Right kidney (tissue), 9 donors: ENCODE data around the gene SPINT4.
"Not testable (repeated sequence)": the region's sequence is repeated elsewhere in the genome, so short reads cannot be mapped to it uniquely, and the experiment has no call there.

ENCODE experiments used
- DNase-seq: peaks from one replicate; pipeline ENCODE4 v3.0.0-alpha.2; 2016
- long read RNA-seq, 8 donors: transcript quantifications; one replicate each; lab custom pipeline, GENCODE V29; 2026

SPINT4 gene
- long read RNA-seq, donor 1, result 0 reads
- long read RNA-seq, donor 2, result 0 reads
- long read RNA-seq, donor 3, result 0 reads
- long read RNA-seq, donor 4, result 0 reads
- long read RNA-seq, donor 5, result 0 reads
- long read RNA-seq, donor 6, result 0 reads
- long read RNA-seq, donor 7, result 0 reads
- long read RNA-seq, donor 8, result 0 reads

DNA sequence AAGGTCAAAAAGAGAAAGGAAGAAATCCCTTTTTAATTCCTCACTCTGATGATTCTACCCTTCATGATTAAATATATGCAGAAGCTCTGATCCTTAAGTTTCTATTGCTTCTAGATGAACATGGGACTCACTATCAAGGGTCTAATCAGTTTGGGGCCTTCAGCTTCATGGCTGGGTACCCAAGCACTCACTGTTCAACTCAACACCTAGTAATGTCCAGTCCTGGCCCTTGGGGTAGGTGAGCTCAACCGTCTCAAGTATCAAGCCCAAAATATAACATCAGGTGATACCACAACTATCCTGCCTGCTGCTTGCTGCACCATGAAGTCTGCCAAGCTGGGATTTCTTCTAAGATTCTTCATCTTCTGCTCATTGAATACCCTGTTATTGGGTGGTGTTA lies at the start of gene SPINT4:
Gene SPINT4 (plus strand): TSS at position 301 of the 400 bp plus-strand sequence. CDS start 21 bp downstream, at position 322.
- DNase-seq, result no peak

DNA sequence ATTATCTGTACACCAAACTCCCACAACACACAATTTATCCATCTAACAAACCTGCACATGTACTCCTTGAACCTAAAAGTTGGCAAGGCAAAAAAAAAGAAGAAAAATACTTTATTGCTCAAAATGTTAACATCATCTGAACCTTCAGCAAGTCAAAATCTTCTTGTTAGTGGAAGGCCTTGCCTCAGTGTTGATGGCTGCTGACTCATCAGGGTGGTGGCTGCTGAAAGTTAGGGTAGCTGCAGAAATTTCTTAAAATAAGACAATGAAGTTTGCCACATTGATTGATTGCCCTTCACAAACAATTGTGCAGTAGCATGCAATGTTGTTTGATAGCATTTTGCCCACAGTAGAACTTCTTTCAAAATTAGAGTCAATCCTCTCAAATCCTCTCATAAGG lies 49.4 kb upstream of the SPINT4 start:
- DNase-seq, result no peak

DNA sequence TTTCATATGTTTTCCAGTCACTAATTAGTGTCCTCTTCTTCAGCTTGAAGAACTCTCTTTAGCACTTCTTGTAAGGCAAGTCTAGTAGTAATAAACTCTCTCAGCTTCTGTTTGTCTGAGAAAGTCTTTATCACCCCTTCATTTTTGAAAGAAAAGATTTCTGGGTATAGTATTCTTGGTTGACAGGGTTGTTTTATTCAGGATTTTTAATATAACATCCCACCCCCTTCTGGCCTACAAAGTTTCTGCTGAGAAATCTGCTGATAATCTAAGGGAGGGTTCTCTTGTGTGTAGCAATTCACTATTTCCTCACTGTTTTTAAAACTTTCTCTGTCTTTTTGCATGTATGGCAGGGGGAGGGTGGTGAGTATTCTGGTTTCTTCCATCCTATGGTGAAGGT lies 42.5 kb upstream of the SPINT4 start:
- DNase-seq, result no peak

DNA sequence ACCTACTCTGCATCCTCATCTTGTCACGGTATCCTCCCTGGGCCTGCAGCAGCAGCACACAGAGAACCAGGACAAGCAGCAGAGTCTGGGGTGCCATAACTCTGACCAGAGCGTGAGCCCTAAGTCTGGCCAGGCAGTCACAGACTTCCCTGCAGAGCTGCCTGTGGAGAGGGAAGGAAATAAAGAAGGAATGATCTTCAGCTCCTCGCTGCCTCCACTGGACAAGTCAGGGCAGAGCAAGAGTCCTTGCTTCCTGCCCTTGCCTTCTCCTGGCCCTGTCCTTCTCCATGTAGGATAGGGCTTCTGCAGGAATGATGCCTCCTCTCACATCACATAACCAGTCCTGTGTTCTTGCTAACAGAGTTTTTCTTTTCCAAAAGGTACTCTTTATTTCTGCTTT lies 36.3 kb upstream of the SPINT4 start:
- no peak for DNase-seq

DNA sequence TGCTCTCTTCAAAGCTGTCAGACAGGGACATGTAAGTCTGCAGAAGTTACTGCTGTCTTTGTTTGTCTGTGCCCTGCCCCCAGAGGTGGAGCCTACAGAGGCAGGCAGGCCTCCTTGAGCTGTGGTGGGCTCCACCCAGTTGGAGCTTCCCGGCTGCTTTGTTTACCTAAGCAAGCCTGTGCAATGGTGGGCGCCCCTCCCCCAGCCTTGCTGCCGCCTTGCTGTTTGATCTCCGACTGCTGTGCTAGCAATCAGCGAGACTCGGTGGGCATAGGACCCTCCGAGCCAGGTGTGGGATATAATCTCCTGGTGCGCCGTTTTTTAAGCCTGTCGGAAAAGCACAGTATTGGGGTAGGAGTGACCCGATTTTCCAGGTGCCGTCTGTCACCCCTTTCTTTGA lies 28.8 kb upstream of the SPINT4 start:
- DNase-seq, result not testable (repeated sequence)

DNA sequence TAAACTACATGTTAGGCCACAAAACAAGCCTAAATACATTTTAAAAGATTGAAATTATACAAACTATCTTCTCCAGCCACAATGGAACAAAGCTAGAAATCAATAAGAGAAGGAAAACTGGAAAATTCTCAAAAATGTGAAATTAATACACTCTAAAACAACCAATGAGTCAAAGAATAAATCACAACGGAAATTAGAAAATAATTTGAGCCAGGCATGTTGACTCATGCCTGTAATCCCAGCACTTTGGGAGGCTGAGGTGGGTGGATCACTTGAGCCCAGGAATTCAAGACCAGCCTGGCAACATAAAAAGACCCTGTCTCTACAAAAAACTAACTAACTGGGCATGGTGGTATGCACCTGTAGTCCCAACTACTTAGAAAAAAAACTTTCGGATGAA lies 26.7 kb upstream of the SPINT4 start:
- no peak for DNase-seq

DNA sequence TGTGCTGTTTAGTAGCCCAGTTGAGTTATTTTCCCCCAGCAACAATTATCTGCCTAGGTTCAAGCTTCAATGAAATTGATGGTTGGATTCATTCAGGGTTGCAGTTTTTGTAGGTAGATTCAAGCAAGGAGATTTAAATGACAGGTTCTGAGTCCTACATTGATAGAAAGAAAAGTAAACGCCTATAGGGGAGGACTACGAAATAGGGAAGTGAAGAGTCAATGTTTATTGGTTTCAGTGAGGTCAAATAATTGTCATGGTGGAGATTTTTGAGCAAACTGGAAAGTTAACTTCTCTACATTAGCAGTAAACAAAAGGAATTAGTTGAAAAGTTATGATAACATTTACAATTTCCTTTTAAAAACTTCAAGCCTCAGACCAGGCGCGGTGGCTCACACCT lies 21.0 kb upstream of the SPINT4 start:
- no peak for DNase-seq

DNA sequence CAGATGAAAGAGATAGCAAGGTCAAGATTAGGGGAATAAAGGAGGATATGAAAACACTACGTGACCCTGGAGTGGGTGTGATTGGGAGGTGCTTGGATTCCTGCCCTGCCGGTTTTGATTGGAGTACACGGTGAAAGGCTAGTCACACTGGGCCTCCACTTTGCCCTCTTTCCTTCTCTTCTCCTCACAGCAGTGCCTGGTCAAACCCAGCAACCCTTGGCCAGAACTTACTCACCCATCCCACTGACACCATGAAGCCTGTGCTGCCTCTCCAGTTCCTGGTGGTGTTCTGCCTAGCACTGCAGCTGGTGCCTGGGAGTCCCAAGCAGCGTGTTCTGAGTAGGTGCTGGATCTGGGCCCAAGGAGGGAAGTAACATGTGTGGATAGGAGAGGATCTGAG lies 20.3 kb upstream of the SPINT4 start, which contains the start of gene WFDC13:
Gene WFDC13 (plus strand): TSS at position 166 of the 400 bp plus-strand sequence. CDS start 86 bp downstream, at position 252.
- DNase-seq, result no peak

DNA sequence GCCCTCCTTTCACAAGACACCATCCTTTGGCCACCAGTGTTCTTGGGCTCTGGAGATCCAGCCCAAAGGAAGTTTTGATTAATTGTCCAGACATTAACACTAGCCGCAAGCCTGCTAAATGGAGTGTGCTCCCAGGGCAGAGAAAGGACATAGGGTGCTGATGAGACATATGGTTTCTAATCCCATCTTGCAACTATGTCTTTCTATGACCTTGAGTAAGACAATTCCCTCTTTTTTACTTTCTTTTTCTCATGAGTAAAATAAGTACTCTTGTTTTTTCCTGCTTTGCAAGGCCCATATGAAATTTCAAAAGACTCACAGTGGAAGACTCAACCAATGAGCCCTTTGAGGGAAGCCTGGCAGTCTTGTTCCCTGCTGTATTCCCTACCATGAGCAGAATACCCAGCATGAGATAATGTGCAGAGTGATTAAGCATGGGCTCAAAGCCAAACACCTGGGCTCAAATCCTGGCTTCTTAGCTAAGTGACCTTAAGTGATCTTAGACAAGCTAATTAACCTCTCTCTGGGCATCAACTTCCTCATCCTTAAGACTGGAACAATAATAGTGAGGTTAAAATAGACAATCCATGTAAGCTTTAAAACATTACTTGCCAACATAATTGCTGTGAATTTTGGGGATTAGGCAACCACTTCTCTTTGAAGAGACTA lies 17.0 kb upstream of the SPINT4 start, which contains the start of gene WFDC10B:
Gene WFDC10B (minus strand): TSS at position 51 of the 669 bp plus-strand sequence. CDS start 19,027 bp downstream, outside the sequence.
- no peak for DNase-seq

DNA sequence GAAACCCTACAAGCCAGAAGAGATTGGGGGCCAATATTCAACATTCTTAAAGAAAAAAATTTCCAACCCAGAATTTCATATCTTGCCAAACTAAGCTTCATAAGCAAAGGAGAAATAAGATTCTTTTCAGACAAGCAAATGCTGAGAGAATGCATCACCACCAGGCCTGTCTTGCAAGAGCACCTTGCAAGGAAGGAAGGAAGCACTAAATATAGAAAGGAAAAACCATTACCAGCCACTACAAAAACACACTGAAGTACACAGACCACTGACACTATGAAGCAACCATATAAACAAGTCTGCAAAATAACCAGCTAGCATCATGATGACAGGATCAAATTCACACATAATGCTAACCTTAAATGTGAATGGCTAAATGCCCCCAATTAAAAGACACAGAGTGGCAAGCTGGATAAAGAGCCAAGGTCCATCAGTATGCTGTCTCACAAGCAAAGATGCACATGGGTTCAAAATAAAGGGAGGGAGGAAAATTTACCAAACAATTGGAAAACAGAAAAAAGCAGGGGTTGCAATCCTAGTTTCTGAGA lies 5.9 kb upstream of the SPINT4 start:
- not testable (repeated sequence) for DNase-seq

DNA sequence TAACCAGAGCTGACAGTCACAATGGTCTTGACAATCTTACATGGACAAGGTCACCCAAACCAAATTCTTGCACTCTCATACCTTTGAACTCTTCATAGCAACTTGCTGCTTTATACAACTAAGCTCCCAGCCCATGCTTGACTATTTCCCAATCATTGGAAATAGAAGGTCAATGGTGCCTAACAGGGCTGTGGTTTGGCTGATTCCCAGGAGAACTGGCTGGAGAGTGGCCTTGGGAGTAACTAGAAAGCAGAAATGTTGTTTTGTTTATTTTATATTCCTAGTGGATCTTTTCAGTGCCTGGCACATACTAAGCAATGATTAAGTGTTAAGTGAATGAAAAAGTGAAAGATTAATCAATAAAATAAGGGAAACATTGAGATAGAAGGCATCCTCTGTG lies 3.0 kb downstream of the SPINT4 start:
- no peak for DNase-seq

DNA sequence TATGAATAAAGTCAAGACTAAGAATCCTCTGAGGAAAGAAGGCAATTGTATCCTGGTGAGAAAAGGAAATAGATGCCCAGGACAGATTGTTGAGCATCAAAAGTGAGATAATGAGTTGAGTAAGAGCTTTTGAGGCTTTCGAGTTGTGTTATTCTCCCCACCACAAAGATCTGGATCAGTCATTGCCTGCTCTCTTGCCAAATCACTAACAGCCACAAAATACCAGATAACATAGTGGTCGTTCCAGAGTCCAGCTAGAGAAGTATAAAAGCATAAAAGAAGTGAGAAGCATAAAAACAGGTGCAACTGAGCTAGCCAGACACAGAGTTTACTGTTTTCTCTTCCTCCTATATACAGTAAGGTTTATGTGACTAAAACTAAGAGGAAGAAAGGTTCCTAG lies 4.9 kb downstream of the SPINT4 start:
- no peak for DNase-seq

DNA sequence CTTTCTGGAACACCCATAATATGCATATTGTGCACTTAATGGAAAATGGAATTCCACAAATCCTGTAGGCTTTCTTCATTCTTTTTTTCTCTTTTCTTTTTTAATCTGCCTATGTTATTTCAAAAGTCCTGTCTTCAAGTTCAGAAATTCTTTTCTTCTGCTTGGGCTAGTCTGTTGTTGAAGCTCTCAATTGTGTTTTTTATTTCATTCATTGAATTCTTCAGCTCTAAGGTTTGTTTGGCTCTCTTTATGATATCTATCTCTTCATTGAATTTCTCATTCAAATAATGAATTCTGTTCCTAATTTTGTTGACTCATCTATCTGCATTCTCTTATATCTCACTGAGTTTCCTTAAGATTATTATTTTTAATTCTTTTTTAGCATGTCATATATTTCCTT lies 10.1 kb downstream of the SPINT4 start:
- no peak for DNase-seq

DNA sequence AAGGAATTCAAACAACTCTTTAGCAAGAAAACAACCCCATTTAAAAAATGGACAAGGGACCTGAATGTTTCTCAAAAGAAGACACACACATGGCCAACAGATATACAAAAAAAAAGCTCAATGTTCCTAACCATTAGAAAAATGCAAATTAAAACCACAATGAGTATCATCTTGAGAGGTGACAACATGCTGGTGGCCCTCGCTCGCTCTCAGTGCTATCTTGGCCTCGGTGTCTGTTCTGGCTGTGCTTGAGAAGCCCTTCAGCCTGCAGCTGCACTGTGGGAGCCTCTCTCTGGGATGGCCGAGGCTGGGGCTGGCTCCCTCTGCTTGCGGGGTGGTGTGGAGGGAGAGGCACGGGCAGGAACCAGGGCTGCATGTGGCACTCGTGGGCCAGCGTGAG lies 13.4 kb downstream of the SPINT4 start:
- DNase-seq, result no peak

DNA sequence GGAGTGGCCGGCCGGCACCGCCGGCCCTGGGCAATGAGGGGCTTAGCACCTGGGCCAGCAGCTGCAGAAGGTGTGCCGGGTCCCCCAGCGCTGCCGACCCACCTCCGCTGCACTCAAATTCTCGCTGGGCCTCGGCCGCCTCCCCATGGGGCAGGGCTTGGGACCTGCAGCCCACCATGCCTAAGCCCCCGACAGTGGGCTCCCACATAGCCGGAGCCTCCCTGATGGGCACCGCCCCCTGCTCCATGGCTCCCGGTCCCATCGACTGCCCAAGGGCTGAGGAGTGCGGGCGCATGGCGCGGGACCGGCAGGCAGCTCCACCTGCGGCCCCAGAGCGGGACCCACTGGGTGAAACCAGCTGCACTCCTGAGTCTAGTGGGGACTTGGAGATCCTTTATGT lies 13.8 kb downstream of the SPINT4 start:
- DNase-seq, result no peak

DNA sequence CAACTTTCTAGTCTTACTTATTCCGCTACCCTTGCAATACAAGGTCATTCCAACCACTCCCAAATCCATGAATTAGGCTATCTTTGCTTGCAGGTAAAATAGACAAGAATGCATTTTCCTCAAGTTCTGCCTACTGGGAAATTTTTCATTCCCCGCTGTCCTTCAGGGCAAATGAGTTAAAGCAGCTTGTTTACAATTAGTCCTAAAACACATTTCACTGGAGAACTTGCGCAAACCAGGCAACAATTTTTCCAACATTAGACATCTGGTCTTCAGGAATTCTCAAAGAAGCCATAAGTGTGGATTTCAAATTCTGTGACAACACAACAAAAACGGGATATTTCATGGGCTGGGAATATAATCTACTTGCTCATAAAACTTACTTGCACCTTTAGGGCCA lies 20.4 kb downstream of the SPINT4 start:
- DNase-seq, result no peak

DNA sequence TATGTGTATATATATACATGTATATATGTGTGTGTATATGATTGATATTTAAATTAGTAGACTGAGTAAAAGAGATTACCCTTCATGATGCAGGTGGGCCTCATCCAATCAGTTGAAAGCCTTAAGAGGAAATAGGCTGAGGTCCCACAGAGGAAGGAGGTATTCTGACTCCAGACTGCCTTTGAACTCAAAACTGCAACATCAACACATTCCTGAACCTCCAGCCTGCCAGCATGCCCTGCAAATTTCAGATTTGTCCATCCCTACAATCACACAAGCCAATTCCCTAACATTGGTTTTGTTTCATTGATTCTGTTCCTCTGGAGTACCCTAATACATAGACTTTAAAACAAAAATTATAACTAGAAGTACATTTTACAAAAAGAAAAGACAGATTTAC lies 22.9 kb downstream of the SPINT4 start:
- DNase-seq, result no peak

DNA sequence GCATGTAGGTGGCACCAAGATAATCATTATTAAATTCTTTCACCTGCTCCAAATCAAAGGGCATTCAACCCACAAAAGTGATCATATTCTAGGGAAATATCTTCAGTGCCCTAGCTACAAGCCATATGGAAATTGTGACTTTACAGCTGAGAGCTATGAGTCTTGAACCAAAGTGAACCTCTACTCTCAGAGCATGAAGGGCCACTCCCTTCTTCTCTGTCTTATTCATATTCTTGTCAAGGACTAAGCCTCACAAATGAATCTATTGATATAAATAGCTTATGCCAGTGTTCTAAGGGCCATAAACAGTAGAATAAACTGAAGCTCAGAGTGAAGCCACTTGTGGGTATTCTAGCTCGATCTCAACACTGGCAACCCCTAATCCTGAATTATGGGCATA lies 29.6 kb downstream of the SPINT4 start:
- no peak for DNase-seq

DNA sequence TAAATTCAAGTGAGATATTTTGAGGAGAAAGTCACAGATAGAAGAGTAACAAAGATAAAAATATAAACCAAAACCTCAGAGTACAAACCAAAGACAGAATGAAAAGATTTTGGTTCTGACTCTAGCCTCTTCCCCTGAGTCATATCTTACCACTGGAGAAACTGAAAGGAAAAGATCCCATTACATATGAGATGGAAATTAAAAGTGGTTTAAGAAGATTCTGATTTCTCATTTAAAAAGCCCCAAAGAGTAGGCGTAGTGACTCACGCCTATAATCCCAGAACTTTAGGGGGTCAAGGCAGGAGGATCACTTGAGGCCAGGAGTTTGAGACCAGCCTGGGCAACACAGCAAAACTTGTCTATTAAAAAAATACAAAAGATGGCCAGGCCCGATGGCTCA lies 30.6 kb downstream of the SPINT4 start:
- DNase-seq, result no peak

DNA sequence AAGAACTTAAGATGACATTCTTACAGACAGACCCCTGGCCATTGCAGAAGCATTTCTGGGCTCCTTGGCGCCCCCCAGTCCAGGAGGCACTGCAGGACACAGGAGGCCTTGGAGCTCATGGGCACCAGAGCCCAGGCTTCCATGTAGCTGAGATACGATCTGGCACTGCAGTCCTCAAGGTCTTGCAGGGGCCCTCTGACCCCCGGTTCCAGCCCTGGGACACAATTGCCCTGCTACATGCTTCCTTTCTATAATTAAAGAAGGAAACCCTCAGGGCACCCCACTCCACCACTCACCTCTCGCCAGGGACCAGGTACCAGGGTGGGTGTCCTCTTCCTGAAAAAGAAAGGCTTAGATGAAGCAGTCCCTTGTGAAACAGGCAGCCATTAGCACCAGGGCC lies 35.9 kb downstream of the SPINT4 start:
- DNase-seq, result no peak

DNA sequence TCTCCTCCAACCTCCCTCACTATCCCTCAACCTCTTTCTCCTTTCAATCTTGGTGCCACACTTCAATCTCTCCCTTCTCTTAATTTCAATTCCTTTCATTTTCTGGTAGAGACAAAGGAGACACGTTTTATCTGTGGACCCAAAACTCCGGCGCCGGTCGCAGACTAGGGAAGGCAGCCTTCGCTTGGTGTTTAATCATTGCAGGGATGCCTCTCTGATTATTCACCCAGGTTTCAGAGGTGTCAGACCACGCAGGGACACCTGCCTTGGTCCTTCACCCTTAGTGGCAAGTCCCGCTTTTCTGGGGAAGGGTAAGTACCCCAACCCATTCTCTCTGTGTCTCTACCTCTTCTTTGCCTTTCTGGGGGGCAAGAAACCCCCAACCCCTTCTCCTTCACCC lies 37.8 kb downstream of the SPINT4 start:
- not testable (repeated sequence) for DNase-seq

DNA sequence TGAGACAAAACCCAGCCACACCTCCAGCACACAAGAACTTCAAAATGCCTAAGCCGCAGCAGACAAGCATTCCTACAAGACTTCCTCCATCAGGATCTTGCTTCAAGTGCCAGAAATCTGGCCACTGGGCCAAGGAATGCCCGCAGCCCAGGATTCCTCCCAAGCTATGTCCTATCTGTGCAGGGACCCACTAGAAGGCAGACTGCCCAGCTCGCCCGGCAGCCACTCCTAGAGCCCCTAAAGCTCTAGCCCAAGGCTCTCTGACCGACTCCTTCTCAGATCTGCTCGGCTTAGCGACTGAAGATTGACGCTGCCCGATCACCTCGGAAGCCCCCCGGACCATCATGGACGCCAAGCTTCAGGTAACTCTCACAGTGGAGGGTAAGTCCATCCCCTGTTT lies 39.8 kb downstream of the SPINT4 start:
- not testable (repeated sequence) for DNase-seq

DNA sequence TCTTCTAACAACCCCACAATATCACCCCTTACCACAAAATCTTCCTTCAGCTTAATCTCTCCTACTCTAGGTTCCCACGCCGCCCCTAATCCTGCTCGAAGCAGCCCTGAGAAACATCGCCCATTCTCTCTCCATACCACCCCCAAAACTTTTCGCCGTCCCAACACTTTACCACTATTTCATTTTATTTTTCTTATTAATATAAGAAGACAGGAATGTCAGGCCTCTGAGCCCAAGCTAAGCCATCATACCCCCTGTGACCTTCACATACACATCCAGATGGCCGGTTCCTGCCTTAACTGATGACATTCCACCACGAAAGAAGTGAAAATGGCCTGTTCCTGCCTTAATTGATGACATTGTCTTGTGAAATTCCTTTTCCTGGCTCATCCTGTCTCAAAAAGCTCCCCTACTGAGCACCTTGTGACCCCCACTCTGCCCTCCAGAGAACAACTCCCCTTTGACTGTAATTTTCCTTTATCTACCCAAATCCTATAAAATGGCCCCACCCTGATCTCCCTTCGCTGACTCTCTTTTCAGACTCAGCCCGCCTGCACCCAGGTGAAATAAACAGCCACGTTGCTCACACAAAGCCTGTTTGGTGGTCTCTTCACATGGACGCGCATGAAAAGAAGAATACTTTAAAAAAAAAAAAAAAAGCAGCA lies 42.6 kb downstream of the SPINT4 start:
- DNase-seq, result not testable (repeated sequence)
